Gastroesophageal sphincter (tissue), 4 donors: Measurements from ENCODE around the gene IRF1. TPM values are rescaled to one million over a fixed set of nuclear protein-coding genes. Genes with fewer than 3 reads are reported as not detected.

ENCODE experiments used
- ATAC-seq: fragments of 150-250 bp; one replicate; pipeline ENCODE4 v1.9.1; 2016; ENCODE audit warnings: mild to moderate bottlenecking, moderate library complexity
- H3K27ac ChIP-seq, 4 donors: fragments of 200-600 bp; sonication (generic) in 3 of 4; 1 replicate in 3 of 4; 2 replicates in 1 of 4; pipeline ENCODE4 v1.5.1; 2016 to 2019
- H3K27me3 ChIP-seq: fragments of 200-600 bp; sonication (generic); one replicate; pipeline ENCODE4 v1.5.1; 2019
- H3K36me3 ChIP-seq, 2 donors: fragments of 200-600 bp; sonication (generic); one replicate each; pipeline ENCODE4 v1.5.1; 2019; ENCODE audit warnings: control low read depth in 1 of 2
- H3K4me1 ChIP-seq, 3 donors: fragments of 200-600 bp; sonication (generic); 1 replicate in 2 of 3; 2 replicates in 1 of 3; pipeline ENCODE4 v1.5.1; 2016 to 2019; ENCODE audit warnings: control low read depth in 2 of 3
- H3K4me3 ChIP-seq, 2 donors: fragments of 200-600 bp; sonication (generic); one replicate each; pipeline ENCODE4 v1.5.1; 2019; ENCODE audit warnings: mild to moderate bottlenecking in 1 of 2, moderate library complexity in 1 of 2
- H3K9me3 ChIP-seq, 3 donors: fragments of 200-600 bp; sonication (generic); one replicate each; pipeline ENCODE4 v1.5.1; 2017 to 2019; ENCODE audit warnings: control low read depth in 2 of 3
- CTCF ChIP-seq, 4 experiments: fragments of 200-600 bp in 2 of 4; fragments of 450-650 bp in 2 of 4; sonication (generic) in 1 of 4; IDR thresholded peaks; one replicate each; pipeline ENCODE4 v1.5.1; 2017 to 2019; ENCODE audit warnings: antibody characterized with exemption in 4 of 4, mild to moderate bottlenecking in 2 of 4, moderate library complexity in 2 of 4
- EP300 ChIP-seq: sonication (generic); formaldehyde crosslinking; IDR thresholded peaks from one replicate; pipeline ENCODE4 v1.6.1; 2017; ENCODE audit warnings: antibody characterized with exemption, mild to moderate bottlenecking
- POLR2A ChIP-seq, 2 donors: fragments of 450-650 bp; IDR thresholded peaks; one replicate each; pipeline ENCODE4 v1.6.1; 2017; ENCODE audit warnings: antibody characterized with exemption in 2 of 2, mild to moderate bottlenecking in 2 of 2, moderate library complexity in 1 of 2
- POLR2AphosphoS5 ChIP-seq: sonication (generic); formaldehyde crosslinking; IDR thresholded peaks from one replicate; pipeline ENCODE4 v1.6.1; 2017; ENCODE audit warnings: antibody characterized with exemption
- WGBS, 2 donors: methylation state at CpG; one replicate each; pipeline ENCODE4 v1.1.5; 2018; ENCODE audit warnings: low coverage in 1 of 2; 5-methylcytosine and 5-hydroxymethylcytosine counted together
- total RNA-seq, 4 donors: library from RNA; depleted of rRNA; stranded (reverse); fragments of >200 nt; gene quantifications; one replicate each; pipeline ENCODE4 v1.1.0, GENCODE V29; 2016

The IRF1 gene
- total RNA-seq, 4 donors from 2014 or later = 10.9 to 74.3 (median 19.4) TPM

- peak overlapping the region in 3 of 4 donors; percentile 68 to 77 (median 71) for H3K27ac ChIP-seq
- ATAC-seq = peak; percentile 26
- WGBS, 2 donors = 0 to 17% methylated on average over 1 to 4 of the region's 6 CpGs
- H3K4me3 ChIP-seq = no peak overlapping the region
- TF ChIP-seq POLR2A (IDR thresholded peaks at IDR 0.05) = no peak
- no peak for TF ChIP-seq POLR2AphosphoS5
- no peak for TF ChIP-seq CTCF (IDR thresholded peaks at IDR 0.05)
- no peak for TF ChIP-seq EP300
- H3K9me3 ChIP-seq = no peaks in the 10 kb centered on the region
- H3K27me3 ChIP-seq = no peaks in the 10 kb centered on the region
- H3K4me1 ChIP-seq = peaks cover 0 to 57% (median 15%) of the 10 kb centered on the region in 3 donors
- peaks cover 0 to 2% of the 10 kb centered on the region in 2 donors for H3K36me3 ChIP-seq
Observed at GRCh38 chr5:132475497-132475882, 15.1 kb downstream of the IRF1 start.

DNA sequence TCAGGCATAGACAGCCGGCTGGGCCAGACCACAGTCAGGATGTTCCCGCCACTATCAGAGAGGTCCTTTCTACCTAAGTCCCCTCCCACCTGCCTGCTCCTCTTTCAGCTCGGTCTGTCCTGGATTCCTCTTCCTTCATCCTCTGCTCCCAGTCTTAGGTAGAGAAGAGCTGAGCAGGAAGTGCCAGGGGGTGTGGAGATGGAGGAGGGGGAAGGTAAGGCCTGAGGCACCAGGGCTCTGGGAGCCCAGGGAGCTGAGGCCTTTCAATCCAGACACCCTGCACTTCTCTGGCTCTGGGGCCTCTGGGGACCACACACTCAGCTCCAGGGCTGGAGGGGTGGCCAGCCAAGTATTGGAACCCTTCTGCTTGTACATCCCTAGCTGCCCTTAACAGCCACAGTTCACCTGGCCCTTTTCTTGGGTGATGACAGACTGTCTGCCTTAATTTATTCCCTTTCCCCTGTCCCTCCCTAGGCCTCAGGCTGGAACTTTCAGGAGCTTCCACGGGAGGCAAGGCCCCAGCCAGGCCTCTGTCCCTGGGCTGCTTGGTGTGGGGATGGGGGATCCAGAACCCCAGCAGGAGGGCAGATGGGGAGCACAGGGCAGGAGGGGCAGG is 15.6 kb downstream of the IRF1 start:
- Histone ChIP-seq H3K27me3 (no peaks in the 10 kb centered on the region), H3K27ac (peak overlapping the region in 3 of 4 donors; percentile 68 to 77 (median 71)), H3K36me3 (peaks cover 0 to 8% of the 10 kb centered on the region in 2 donors), H3K9me3 (no peaks in the 10 kb centered on the region), H3K4me3 (no peak overlapping the region), H3K4me1 (peaks cover 0 to 57% (median 15%) of the 10 kb centered on the region in 3 donors)
- ATAC-seq = no peak
- 32 to 63% methylated on average over 2 to 4 of the region's 4 CpGs for WGBS, 2 donors
- TF ChIP-seq EP300 (no peak), POLR2AphosphoS5 (no peak), POLR2A (IDR thresholded peaks at IDR 0.05) (no peak), CTCF (IDR thresholded peaks at IDR 0.05) (no peak)

GRCh38 chr5:132474131-132474723 is 16.3 kb downstream of the IRF1 start:
- Histone ChIP-seq H3K27ac (peak overlapping the region in 2 of 4 donors; percentile 68 to 77), H3K4me1 (peaks cover 0 to 54% (median 15%) of the 10 kb centered on the region in 3 donors), H3K9me3 (no peaks in the 10 kb centered on the region), H3K4me3 (no peak overlapping the region), H3K36me3 (peaks cover 0 to 13% of the 10 kb centered on the region in 2 donors), H3K27me3 (no peaks in the 10 kb centered on the region)
- no peak for TF ChIP-seq CTCF (IDR thresholded peaks at IDR 0.05)
- TF ChIP-seq POLR2A (IDR thresholded peaks at IDR 0.05) = no peak
- no peak for TF ChIP-seq POLR2AphosphoS5
- TF ChIP-seq EP300 = no peak
- 96 to 97% methylated on average over 2 to 3 of the region's 3 CpGs for WGBS, 2 donors
- no peak for ATAC-seq

DNA sequence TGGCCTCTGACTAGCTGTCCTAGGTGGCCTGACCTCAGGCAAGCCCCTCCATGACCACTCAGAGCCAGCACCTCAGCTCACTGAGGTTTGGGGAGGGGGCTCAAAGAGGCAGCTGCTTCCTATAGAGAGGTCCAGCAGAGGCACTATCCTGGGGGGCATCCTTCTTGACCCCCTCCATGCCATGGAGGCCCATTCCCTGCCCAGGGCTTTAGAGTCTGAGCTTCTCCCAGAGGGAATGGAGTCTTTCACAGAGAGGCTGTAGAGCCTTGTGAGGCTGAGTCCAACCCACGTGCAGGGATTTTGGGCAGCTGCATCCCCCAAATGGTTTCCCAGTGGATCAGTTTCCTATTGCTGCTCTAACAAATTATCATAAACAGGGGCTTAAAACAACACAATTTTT is 16.9 kb downstream of the IRF1 start:
- H3K27ac ChIP-seq = peak overlapping the region in 2 of 4 donors; percentile 29 to 48
- no peaks in the 10 kb centered on the region for H3K9me3 ChIP-seq
- H3K36me3 ChIP-seq = peaks cover 0 to 13% of the 10 kb centered on the region in 2 donors
- 40% methylated on average over 1 of the region's 1 CpG; no CpG with 5 or more reads in 1 of the 2 donors for WGBS, 2 donors
- H3K27me3 ChIP-seq = no peaks in the 10 kb centered on the region
- H3K4me3 ChIP-seq = no peak overlapping the region
- H3K4me1 ChIP-seq = peaks cover 0 to 48% (median 15%) of the 10 kb centered on the region in 3 donors
- TF ChIP-seq EP300 (no peak), CTCF (IDR thresholded peaks at IDR 0.05) (no peak), POLR2A (IDR thresholded peaks at IDR 0.05) (no peak)
- ATAC-seq = no peak
